HG03159 (cell line): Measurements from ENCODE around the gene INAVA.
A peak's percentile ranks its signal among the peaks of the same experiment; 100 is the strongest.
"Not testable (repeated sequence)": the region's sequence is repeated elsewhere in the genome, so short reads cannot be mapped to it uniquely, and the experiment has no call there.

Source experiments
- ATAC-seq: cut with Tn5 transposase; IDR thresholded peaks from one replicate; pipeline ENCODE4 v1.9.1; 2021; ENCODE audit warnings: mild to moderate bottlenecking, moderate library complexity; ENCODE audit not compliant: unreplicated experiment

Gene INAVA

DNA sequence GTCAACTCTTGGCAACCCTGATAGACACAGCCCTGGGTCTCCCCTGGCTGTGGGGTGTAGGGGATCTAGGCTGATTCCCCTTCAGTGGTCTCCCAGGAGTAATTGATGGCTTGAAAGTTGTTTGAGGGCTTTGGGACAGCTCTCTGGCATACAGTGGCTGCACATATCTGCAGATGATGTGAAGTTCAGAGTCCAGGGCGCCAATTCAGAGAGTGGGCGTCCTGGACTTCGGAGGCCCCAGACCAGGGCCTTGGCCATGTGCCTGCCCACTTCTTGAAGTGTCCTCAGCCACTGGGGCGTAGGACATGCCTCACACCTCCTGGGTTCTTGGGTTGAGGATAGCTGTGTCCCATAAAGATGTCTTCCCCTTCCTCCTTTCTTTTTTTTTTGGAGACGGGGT, 2.6 kb downstream of the INAVA start:
- no peak for ATAC-seq

DNA sequence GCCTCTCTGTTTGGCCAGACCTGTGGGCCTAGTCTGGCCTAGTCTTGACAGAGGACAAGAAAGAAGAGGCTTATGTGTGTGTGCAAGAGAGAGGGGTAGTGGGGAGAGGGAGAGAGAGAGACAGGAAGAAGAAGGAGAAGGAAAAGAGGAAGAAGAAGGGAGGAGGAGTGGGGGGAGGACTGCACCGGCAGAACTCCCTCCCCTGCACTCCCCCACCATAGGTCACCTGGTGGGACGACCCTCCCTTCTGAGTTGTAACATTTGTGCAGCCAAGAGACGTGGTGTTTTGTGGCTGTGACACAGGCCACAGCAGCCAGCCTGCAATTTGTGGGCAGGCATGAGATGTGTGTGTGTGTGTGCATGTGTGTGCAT, 4.3 kb downstream of the INAVA start:
- ATAC-seq = no peak

DNA sequence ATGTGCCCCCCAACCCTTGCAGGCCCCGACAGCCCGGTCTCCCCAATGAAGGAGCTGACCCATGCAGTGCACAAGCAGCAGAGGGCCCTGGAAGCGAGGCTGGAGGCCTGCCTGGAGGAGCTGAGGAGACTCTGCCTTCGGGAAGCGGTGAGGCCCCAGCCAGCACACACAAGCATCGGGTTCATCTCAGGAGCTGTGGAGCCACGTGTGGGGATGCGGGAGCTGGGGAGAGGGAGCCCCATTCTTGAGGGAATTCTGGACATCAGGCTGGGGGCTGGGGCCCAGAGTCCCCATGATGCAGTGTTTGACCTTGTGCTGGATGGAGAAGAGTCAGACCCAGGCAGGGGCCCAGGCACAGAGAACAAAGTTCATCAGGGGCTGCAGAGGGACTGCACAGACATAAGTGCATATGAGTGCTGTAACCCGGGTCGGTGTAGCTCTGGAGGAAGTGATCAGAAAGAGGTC, 4.8 kb downstream of the INAVA start:
- ATAC-seq = no peak

DNA sequence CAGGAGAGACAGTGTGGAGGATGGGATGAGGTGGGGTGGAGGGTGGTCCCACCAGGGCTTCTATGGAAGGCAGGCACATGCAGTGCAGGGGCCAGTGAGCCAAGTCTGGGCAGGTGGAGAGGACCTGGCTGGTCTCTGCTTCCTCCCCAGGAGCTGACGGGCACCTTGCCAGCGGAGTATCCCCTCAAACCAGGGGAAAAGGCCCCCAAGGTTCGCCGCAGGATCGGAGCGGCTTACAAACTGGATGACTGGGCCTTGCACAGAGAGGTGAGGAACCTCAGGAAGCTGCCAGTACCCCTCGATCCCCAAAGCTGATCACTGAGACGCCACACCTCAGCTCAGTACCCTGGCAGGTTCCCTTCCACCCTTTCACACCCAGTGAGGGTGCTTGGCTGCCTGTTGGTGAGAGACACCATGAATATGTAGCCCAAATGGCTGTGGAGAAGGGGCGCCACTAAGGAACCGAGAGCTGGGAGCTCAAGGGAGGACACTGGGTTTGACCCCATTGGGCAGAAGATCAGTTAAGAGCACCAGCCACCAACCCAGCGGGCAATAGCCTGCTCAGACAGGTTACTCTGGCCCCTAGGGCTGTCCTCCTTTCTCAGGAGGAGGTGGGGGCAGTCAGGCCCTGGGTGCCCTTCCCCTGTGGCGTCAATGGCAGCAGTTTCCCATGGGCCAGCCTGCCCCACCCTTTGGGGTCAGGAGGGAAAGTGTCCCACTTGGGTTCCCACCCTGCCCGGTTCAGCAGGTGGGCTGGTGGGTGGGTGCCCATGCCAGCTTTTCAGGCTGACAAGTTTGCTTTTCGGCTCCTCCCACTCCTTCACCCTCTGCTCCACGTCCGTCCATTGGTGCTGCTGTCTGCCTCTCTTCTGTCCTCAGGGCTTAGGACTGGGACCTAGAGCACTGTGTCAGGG, 5.5 kb downstream of the INAVA start:
- ATAC-seq = no peak

DNA sequence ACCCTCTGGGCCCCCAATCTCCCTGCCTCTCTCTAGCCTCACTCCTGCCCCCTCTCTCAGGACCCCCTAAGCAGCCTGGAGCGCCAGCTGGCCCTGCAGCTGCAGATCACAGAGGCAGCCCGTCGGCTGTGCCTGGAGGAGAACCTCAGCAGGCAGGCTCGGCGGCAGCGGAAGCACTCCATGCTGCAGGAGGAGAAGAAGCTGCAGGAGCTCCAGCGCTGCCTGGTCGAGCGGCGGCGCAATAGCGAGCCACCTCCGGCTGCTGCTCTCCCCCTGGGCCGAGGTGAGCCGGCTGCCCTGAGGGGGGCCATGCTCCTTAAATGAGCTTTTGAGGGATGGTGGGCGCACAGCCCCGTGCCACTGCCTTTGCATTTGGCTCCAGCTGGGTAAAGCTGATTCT, 6.2 kb downstream of the INAVA start:
- no peak for ATAC-seq

DNA sequence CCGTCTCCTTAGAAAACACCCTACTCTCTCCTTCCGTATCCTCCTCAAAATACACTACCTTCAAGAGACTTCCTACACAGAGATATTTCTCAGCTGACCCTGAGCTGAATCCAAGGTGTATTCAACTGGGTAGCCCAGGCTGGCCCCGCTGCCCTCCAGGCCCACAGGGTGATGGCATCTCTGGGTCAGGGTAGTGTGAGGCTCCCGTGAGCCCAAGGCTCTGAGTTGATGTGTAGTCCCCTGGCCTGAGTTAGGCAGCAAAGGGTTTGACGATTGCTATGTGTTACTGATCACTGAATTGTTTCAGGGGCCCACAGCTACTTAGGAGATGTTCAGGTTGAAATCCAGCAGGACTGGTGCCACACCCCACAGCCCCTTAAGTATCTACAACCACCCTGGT, 6.7 kb downstream of the INAVA start:
- no peak for ATAC-seq

DNA sequence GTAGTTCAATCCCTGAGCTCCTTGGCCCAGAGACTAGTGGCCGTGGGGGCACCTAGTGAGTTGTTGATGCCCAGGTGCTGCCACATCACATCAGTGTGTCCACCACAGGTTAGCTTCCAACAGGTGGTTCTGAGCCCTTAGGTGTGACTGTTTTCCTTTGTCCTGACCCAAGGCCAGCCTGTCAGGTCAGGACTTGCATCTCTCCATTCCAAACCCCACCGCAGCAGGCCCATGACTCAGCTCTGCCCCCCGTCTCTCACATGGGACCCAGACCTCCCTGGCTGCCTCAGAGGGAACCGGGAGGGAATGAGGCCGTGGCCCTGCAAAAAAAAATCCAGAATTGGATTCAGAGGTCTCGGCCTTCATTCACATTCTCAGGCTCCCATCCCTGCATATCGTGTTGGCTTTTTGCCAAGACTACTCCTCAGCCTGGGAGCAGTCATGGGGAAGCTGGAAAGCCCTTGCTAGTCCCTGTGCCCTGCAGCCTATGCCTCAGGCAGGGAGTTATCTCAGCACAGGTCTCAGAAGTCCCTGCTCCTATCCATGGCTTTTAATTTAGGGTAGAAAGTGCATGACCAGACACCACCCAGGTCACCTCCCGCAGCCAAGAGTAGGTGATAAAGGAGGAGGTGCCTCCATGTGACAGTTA, 7.2 kb downstream of the INAVA start:
- ATAC-seq = no peak

DNA sequence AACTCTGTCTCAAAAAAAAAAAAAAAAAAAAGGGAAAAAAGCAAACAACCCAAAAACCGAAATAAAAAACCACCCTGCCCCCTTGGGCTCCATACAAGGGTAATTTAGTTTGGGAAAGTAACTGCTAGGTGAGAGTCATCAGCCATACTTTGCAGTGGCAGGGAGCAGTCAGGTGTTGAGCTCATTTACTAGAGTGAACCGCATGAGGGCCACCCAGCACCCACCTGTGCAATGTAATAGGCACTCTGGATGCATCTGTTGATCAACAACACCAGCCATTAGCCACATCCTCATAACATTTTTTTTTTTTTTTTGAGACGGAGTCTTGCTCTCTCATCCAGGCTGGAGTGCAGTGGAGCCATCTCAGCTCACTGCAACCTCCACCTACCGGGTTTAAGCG, 9.1 kb downstream of the INAVA start:
- ATAC-seq = no peak

DNA sequence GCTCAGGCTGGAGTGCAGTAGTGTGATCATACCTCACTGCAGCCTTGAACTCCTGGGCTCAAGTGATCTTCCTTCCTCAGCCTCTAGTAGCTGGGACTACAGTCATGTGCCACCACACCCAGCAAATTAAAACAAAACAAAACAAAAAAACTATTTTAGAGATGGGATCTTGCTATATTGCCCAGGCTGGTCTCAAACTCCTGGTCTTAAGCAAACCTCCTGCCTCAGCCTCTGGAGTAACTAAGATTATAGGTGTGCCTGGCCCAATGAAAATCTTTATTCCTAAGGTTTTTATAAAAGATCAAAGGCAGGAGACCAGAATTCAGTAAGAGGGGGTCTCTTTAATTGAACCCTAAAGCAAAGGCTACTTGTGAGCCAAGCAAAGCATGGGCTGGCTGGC, 10.1 kb downstream of the INAVA start:
- ATAC-seq = no peak

DNA sequence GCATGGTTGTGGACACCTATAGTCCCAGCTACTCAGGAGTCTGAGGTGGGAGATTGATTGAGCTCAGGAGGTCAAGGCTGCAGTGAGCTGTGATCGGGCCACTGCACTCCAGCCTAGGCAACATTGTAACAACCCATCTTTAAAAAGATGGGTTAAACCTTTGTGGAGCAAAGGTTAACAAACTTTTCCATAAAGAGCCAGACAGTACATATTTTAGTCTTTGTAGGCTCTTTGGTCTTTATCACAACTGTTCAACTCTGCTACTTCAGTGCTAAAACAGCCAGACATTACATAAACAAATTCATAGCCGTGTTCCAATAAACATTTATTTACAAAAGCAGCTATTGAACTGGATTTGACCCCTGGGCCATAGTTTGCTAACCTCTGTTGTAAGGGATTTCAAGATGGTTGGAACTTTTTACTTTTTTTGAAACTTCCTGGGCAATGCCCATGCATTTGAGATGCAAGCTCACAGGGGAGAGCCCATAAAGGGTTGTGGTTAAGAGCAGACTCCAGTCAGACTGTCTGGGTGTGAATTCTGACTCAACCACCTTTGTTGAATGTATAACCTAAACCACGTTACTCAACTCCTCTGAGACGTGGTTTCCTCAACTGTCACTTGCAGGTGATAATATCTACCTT, 10.8 kb downstream of the INAVA start:
- ATAC-seq = peak; percentile 41

DNA sequence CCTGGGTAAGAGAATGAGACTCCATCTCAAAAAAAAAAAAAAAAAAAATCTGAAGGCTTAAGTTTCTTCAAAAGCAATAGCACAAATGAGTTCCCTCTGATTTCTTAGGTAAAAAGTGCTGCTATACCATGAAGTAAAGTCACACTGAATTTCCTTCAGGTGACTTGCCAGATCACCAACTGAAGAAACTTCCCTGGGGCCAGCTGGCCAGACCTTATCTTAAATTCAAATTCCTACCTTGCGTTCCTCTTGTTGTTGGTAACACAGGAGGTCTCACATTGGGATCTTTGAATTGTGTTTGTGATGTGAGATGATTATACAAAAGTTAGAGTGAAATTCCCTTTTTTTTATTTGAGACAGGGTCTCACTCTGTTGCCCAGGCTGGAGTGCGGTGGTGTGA, 11.8 kb downstream of the INAVA start:
- ATAC-seq = no peak

DNA sequence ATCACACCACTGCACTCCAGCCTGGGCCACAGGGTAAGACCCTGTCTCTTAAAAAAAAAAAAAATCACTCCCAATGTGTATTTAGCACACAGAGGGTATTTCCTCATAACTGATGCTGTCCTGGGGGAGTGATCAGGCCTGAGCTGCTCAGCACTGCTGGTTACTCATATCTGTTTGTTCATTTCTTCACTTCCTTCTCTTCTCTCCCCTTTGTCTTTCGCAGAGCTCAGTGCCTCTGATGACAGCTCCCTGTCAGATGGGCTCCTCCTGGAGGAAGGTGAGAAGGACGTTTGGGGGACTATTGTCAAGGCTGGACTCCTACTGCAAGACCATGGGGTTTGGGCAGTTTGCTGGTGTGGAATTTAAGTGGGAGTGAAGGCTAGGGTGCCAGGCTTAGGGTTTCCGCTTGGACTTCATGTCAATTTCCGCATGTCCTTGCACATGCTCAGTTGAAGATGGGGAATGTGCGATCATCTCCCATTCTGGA, 13.0 kb downstream of the INAVA start:
- ATAC-seq = peak; percentile 59

DNA sequence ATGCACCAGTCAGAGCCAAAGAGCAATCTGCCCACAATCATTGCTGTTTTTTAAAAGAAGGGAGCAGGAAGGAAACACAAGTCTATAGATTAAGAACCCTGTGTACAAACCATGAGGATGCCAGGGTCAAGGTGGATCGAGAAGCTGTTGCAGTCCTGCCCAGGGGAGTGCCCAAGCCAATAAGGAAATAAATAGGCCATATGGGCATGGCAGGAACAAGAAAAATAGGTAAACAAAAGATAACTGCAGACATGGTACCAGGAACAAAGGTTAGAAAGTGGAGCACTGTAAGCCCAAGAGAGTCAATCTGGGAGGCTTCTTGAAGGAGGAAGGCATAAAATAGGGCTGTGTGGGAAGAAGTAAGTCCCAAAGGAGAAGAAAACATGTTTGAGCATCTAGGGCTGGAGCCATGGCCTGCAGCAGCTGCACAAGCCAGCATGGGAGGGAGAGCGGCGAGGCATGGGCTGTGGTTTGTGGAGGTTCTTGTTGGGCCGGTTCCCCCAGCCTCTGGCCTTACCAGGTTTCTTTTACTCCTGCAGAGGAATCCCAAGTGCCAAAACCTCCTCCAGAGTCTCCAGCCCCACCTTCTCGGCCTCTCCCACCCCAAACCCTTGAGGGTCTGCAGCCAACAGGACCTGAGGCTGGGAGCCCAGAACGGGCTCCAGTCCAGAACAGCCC, 13.6 kb downstream of the INAVA start:
- ATAC-seq = no peak

DNA sequence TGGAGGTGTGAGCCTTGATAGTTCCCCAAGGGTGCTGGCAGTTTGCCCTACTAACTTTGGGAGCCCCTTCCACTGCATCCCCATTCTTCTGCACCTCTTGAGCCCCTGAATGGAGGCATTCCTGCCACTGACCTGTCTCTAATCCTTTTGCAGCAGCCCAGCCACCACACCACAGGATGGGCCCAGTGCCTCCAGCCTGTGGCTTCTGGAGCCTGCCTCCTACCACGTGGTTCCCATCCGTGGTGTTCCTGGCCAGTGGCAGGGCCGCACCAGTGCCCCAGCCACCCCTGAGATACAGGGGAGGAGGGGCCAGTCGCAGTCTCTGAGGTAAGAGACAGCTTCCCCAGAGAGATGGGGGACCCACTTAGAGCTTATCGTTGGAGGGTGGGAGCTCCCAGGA, 14.4 kb downstream of the INAVA start:
- no peak for ATAC-seq

DNA sequence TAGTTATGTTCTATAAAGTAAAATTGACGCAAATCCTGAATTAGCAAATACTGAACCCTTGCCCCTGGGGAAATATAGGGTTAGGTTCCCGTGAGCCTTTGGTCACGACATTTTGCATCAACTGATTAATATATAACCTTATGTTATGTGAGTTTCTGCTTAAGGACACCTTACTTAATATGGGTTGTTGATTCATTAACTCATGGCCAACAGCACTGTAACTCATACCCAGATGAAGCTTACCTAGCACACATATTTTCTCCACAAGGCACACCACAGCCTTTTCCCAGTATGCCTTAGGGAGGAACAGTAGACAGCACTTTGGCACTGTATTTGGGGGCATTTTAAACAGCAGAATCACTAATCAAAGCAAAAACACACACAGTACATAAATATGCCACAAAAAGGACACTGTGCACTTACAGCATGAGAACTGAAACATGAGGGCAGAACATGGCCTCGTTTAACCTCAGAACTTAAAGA, 15.1 kb downstream of the INAVA start:
- peak; percentile 39 for ATAC-seq

DNA sequence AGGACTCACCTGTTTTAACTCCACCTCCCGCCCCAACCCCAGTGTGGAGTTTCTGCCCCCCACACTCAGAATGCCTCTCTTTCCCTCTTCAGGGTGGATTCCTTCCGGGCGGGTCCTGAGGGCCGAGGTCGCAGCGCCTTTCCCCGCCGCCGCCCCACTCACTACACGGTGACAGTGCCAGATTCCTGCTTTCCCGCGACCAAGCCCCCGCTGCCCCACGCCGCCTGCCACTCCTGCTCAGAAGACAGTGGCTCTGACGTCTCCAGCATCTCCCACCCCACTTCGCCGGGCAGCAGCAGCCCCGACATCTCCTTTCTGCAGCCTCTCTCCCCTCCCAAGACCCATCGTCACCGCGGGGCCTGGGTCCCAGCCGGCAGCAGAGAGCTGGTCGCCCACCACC, 16.7 kb downstream of the INAVA start:
- ATAC-seq = no peak

DNA sequence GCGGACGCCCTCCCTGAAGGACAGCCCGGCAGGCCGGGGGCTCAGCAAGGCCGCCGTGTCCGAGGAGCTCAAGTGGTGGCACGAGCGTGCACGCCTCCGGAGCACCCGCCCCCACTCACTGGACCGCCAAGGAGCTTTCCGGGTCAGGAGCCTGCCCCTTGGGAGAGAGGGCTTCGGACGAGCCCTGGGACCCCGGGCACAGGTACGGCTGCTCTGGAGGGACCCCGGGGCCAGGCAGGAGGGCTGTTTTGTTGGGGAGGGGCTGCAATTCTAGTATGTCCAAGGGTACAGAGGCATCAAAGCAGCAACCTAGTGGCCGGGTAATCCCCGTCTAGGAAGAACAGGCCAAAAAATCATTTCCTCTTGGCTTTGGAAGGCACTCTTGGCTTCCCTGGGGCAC, 17.2 kb downstream of the INAVA start:
- not testable (repeated sequence) for ATAC-seq

DNA sequence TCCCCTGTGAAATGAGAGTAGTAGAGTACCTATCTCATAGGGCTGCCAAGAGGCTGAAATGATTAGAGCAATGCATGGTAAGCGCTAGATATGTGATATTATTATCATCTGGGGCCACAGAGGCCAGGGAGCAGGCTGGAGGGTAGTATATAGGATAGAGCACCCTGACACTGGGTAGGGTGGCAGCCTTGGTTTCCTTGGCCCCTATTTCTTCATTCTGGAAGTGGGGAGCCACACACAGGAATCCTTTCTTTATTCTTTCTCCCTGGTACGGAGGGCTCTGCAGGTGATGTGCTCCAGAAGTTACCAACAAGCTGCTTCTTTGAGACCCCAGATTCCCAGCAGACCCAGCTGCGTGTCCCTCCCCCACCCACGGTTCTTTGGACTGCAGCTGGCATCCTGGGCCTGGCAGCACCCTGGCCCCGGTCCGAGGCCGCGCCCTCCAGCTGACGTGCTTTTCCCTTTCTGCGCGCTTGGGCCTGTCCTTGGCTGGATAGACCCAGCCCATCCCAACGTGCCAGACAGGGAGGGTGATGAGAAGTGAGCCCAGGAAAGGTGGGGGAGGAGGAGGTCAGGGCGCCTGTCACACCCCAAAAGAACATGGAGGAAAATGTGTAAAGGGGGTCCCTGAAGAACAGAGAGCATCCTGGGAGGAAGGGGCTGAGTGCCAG, 18.2 kb downstream of the INAVA start:
- ATAC-seq = no peak

DNA sequence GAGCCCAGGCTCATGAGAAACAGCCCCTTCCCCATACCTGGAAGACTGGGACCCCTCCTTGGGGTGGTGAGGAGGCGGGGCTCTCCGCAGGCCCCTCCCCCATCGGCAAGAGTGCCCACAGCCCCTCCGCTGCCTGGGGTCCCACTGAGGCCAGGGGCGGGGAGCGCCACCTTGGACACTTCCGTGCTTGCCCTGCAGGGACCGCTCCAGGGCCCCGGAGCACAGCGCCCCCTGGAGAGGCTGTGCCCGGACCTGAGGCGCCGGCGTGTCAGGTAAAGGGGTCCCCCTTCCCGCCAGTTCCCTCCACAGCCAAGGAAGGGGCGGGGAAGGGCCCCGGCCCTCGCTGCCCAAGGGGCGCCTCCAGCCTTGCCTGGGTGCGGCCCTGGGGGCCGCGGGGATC, 21.5 kb downstream of the INAVA start:
- no peak for ATAC-seq

DNA sequence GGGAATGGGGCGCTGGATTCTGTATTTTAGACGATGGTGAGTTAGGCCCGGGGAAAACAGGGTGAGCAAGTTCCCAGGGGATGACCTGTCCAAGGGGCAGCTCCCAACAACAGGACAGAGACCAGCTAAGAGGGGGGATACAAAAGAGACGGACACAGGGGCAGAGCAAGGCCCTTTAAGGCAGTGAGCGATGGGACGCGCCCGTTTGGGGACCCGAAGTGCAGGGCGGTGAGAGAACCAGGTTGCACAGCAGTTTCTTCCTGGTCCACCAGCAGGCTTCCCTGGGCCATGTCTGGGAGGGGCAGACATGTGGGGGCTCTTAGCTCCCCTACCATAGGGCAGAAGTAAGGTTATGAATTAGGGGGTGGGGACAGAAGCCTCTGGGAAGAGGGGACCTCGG, 22.0 kb downstream of the INAVA start:
- no peak for ATAC-seq
